ENCODE measurements around the gene NRG3. TPM values are rescaled to one million over a fixed set of nuclear protein-coding genes. Genes with fewer than 3 reads are reported as not detected.

The NRG3 gene
- total and polyA plus RNA-seq, 2 of the 8 experiments (the other 6 are each of a cell fraction or from before 2014, with no cell fraction given): 4.2 to 5.0 TPM

DNA sequence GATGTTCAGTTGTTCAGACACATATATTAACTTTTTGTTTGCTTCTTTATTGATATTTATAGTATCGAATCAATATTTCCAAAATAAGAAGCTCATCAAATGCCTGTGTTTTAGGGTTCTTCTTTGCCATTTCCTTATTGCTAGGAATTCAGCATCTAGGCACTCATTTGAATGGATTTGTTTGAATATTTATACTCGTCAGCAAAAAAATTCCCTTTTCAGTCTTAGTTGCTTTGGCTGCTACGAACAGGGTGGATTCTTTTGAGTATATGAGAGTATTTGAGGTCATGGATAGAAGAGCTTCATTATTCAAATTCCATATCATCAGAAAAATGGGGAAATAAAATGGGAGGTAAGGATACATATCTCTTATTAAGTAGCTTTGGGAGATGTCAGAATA lies 706.9 kb downstream of the NRG3 start:
- Histone ChIP-seq H2BK12ac (ENCODE audit: low read depth, low read length) (no peak overlapping the region), H4K5ac (ENCODE audit: insufficient read length, low read depth, low read length) (no peak overlapping the region), H3K27ac (ENCODE audit: low read depth, low read length) (no peak overlapping the region), H3K4me3 (ENCODE audit: extremely low read depth in 1 of 4, insufficient read depth in 2 of 4, low read depth in 3 of 4, low read length in 4 of 4) (no peak overlapping the region), H2BK120ac (replicated peaks; ENCODE audit: low read depth, low read length) (no peak overlapping the region), H3K56ac (replicated peaks; ENCODE audit: insufficient read length, low read depth, low read length) (no peak overlapping the region), H3K14ac (ENCODE audit: insufficient read length) (no peak overlapping the region), H3K79me1 (ENCODE audit: low read depth, low read length) (no peaks in the 10 kb centered on the region), H3K79me2 (ENCODE audit: control insufficient read depth in 1 of 2, insufficient read depth in 2 of 2, low read length in 2 of 2) (no peaks in the 10 kb centered on the region), H4K20me1 (replicated peaks in 1 of 2; ENCODE audit: control insufficient read depth in 1 of 2, insufficient read depth in 2 of 2, low read length in 2 of 2) (peaks cover 0 to 2% of the 10 kb centered on the region in 2 experiments), H3K4me1 (replicated peaks in 1 of 4; ENCODE audit: control insufficient read depth in 3 of 4, insufficient read depth in 4 of 4, low read length in 3 of 4) (no peaks in the 10 kb centered on the region), H2AFZ (ENCODE audit: low read length) (no peak overlapping the region), H3K23ac (ENCODE audit: insufficient read length) (no peak overlapping the region), H3K36me3 (ENCODE audit: control insufficient read depth in 2 of 4, insufficient read depth in 4 of 4, low read length in 3 of 4) (no peaks in the 10 kb centered on the region), H2BK15ac (ENCODE audit: low read length) (no peak overlapping the region), H3K4ac (replicated peaks; ENCODE audit: insufficient read length, low read depth, low read length) (no peak overlapping the region), H3K9me3 (ENCODE audit: insufficient read depth in 2 of 2, low read depth in 1 of 2, low read length in 1 of 2) (no peaks in the 10 kb centered on the region), H2BK20ac (ENCODE audit: low read length) (no peak overlapping the region), H3K27me3 (replicated peaks in 1 of 4; ENCODE audit: control insufficient read depth in 3 of 4, extremely low read depth in 1 of 4, insufficient read depth in 3 of 4, low read length in 3 of 4) (no peaks in the 10 kb centered on the region), H4K8ac (ENCODE audit: extremely low read depth, insufficient read depth, low read length) (no peak overlapping the region), H2BK5ac (ENCODE audit: low read depth, low read length) (no peak overlapping the region), H3K18ac (ENCODE audit: extremely low read depth, low read length) (no peak overlapping the region), H3K4me2 (ENCODE audit: insufficient read depth in 1 of 2, low read depth in 2 of 2, low read length in 2 of 2) (no peak overlapping the region), H3K9ac (replicated peaks in 1 of 4; ENCODE audit: extremely low read depth in 1 of 4, low read depth in 3 of 4, low read length in 3 of 4) (no peak overlapping the region), H3K23me2 (ENCODE audit: low read depth, low read length) (no peaks in the 10 kb centered on the region), H2AK5ac (ENCODE audit: low read depth, low read length) (no peak overlapping the region), H4K91ac (replicated peaks; ENCODE audit: insufficient read length, low read length) (no peak overlapping the region)
- TF ChIP-seq POLR2A (IDR thresholded peaks at IDR 0.05; ENCODE audit: control extremely low read depth in 1 of 2, low read depth in 2 of 2, low read length in 2 of 2) (no peak), CTBP2 (IDR thresholded peaks at IDR 0.05; ENCODE audit: borderline replicate concordance, insufficient read depth, insufficient read length, low read length) (no peak), GABPA (IDR thresholded peaks at IDR 0.05; ENCODE audit: borderline replicate concordance, insufficient read depth, low read length) (no peak)
- 88% methylated on average over 3 of the region's 3 CpGs; no CpG with 5 or more reads in 1 of the 2 experiments for WGBS, 2 experiments (ENCODE audit: extremely low coverage in 1 of 2, insufficient coverage in 1 of 2, insufficient read length in 1 of 2, insufficient replicate concordance in 2 of 2, low coverage in 1 of 2, low lambda C conversion rate in 2 of 2, missing lambda C conversion rate in 1 of 2)
- no peak for DNase-seq (ENCODE audit: low read depth in 1 of 2, low spot score in 2 of 2)
- CTCF ChIA-PET (ENCODE audit: partially characterized antibody): interaction anchor here (0.7 to 1.0 kb wide), 3 partner anchors 14 to 1525 kb away, joined by 3 read pairs; no protein-coding TSS in a partner anchor
- no peak for FAIRE-seq
- POLR2A ChIA-PET (ENCODE audit: partially characterized antibody): interaction anchor here (0.7 kb wide), 1 partner anchor 323 kb away, joined by 3 read pairs; no protein-coding TSS in a partner anchor
